ENCODE measurements around the gene TSPYL1.
"Not testable (repeated sequence)": the region's sequence is repeated elsewhere in the genome, so short reads cannot be mapped to it uniquely, and the experiment has no call there.

TSPYL1 gene

GRCh38 chr6:116292553-116292952 lies 12.8 kb upstream of the TSPYL1 start:
- DNase-seq = no peak

- DNase-seq = no peak
Observed at GRCh38 chr6:116291701-116292396, 12.1 kb upstream of the TSPYL1 start.

- DNase-seq = no peak
Observed at GRCh38 chr6:116290799-116291198, 11.1 kb upstream of the TSPYL1 start.

- no peak for DNase-seq
Observed at GRCh38 chr6:116289876-116290275, 10.1 kb upstream of the TSPYL1 start.

GRCh38 chr6:116287689-116288282 lies 8.1 kb upstream of the TSPYL1 start:
- no peak for DNase-seq

GRCh38 chr6:116286773-116287358 lies 7.1 kb upstream of the TSPYL1 start:
- no peak for DNase-seq

- not testable (repeated sequence) for DNase-seq
Observed at GRCh38 chr6:116284984-116285383, 5.3 kb upstream of the TSPYL1 start.

GRCh38 chr6:116283191-116283590 lies 3.5 kb upstream of the TSPYL1 start:
- DNase-seq = no peak

- no peak for DNase-seq
Observed at GRCh38 chr6:116282698-116283097, 3.0 kb upstream of the TSPYL1 start.

- DNase-seq = no peak
Observed at GRCh38 chr6:116280933-116281316, 1.2 kb upstream of the TSPYL1 start.

- DNase-seq = no peak
Observed at GRCh38 chr6:116280161-116280932, 617 bp upstream of the TSPYL1 start.

GRCh38 chr6:116278854-116279231 lies 887 bp downstream of the TSPYL1 start:
- DNase-seq = no peak

- no peak for DNase-seq
Observed at GRCh38 chr6:116278481-116278829, 1.3 kb downstream of the TSPYL1 start.

- DNase-seq = no peak
Observed at GRCh38 chr6:116277124-116277523, 2.6 kb downstream of the TSPYL1 start.

- DNase-seq = no peak
Observed at GRCh38 chr6:116271149-116271708, 8.5 kb downstream of the TSPYL1 start.

GRCh38 chr6:116268589-116269293 lies 11.0 kb downstream of the TSPYL1 start:
- no peak for DNase-seq

- DNase-seq = no peak
Observed at GRCh38 chr6:116267836-116268588, 11.7 kb downstream of the TSPYL1 start.

- no peak for DNase-seq
Observed at GRCh38 chr6:116266803-116267202, 12.9 kb downstream of the TSPYL1 start.

GRCh38 chr6:116265041-116265829 lies 14.5 kb downstream of the TSPYL1 start:
- DNase-seq = no peak

- DNase-seq = no peak
Observed at GRCh38 chr6:116263353-116263752, 16.4 kb downstream of the TSPYL1 start.

- DNase-seq = no peak
Observed at GRCh38 chr6:116258520-116258919, 21.2 kb downstream of the TSPYL1 start.
